HG02970 (cell line): ENCODE data around the gene FIZ1.
"Not testable (repeated sequence)": the region's sequence is repeated elsewhere in the genome, so short reads cannot be mapped to it uniquely, and the experiment has no call there.

Source experiments
- ATAC-seq: cut with Tn5 transposase; IDR thresholded peaks from one replicate; pipeline ENCODE4 v1.9.1; 2021; ENCODE audit warnings: mild to moderate bottlenecking, moderate library complexity, moderate number of reproducible peaks; ENCODE audit not compliant: unreplicated experiment, low FRiP score

Gene FIZ1

GRCh38 chr19:55598034-55598433, 1.3 kb downstream of the FIZ1 start:
- ATAC-seq = no peak

- ATAC-seq = no peak
Observed at GRCh38 chr19:55597501-55597921, 1.8 kb downstream of the FIZ1 start.

- ATAC-seq = no peak
Observed at GRCh38 chr19:55596304-55596703, 3.0 kb downstream of the FIZ1 start.

GRCh38 chr19:55594996-55595545, 4.2 kb downstream of the FIZ1 start:
- ATAC-seq = no peak

- ATAC-seq = no peak
Observed at GRCh38 chr19:55593096-55593772, 6.1 kb downstream of the FIZ1 start.

- no peak for ATAC-seq
Observed at GRCh38 chr19:55592391-55593090, 6.8 kb downstream of the FIZ1 start.

- no peak for ATAC-seq
Observed at GRCh38 chr19:55591555-55591954, 7.8 kb downstream of the FIZ1 start.

GRCh38 chr19:55590617-55591016, 8.7 kb downstream of the FIZ1 start:
- no peak for ATAC-seq

- ATAC-seq = no peak
Observed at GRCh38 chr19:55590109-55590508, 9.2 kb downstream of the FIZ1 start.

- ATAC-seq = no peak
Observed at GRCh38 chr19:55588738-55589137, 10.6 kb downstream of the FIZ1 start.

GRCh38 chr19:55586976-55587668, 12.2 kb downstream of the FIZ1 start:
- peak; percentile 79 for ATAC-seq

- ATAC-seq = no peak
Observed at GRCh38 chr19:55585658-55586339, 13.5 kb downstream of the FIZ1 start.

- no peak for ATAC-seq
Observed at GRCh38 chr19:55584871-55585270, 14.4 kb downstream of the FIZ1 start.

GRCh38 chr19:55583897-55584296, 15.4 kb downstream of the FIZ1 start:
- ATAC-seq = not testable (repeated sequence)

- not testable (repeated sequence) for ATAC-seq
Observed at GRCh38 chr19:55582284-55582683, 17.0 kb downstream of the FIZ1 start.

- ATAC-seq = no peak
Observed at GRCh38 chr19:55581823-55582223, 17.5 kb downstream of the FIZ1 start.

- ATAC-seq = no peak
Observed at GRCh38 chr19:55581145-55581822, 18.0 kb downstream of the FIZ1 start.

- ATAC-seq = no peak
Observed at GRCh38 chr19:55580628-55581144, 18.6 kb downstream of the FIZ1 start, which contains the start of gene ZNF579. TSS of gene ZNF579 (minus strand) at chr19:55580848. CDS start at chr19:55579639, 1,209 bp downstream.

GRCh38 chr19:55579766-55580621, 19.3 kb downstream of the FIZ1 start:
- no peak for ATAC-seq
